Memory B cell (primary cell): ENCODE results near the gene BMP2.

Experiments
- ATAC-seq: fragments of 150-1000 bp; cut with Tn5 transposase; 2 replicates; pipeline ENCODE4 v1.10.0; 2021; ENCODE audit warnings: low read depth, mild to moderate bottlenecking, moderate library complexity
- DNase-seq, 2 donors: peaks; one replicate each; pipeline ENCODE4 v3.0.0; 2022; ENCODE audit warnings: low spot score in 2 of 2
- H3K27ac Mint-ChIP-seq: one replicate; pipeline ENCODE4 v1.8.0; 2022; ENCODE audit warnings: mild to moderate bottlenecking, moderate library complexity, mixed read lengths
- H3K27me3 Mint-ChIP-seq: one replicate; pipeline ENCODE4 v1.8.0; 2022; ENCODE audit warnings: mixed read lengths
- H3K36me3 Mint-ChIP-seq: one replicate; pipeline ENCODE4 v1.8.0; 2022; ENCODE audit warnings: mild to moderate bottlenecking, mixed read lengths
- H3K4me1 Mint-ChIP-seq: one replicate; pipeline ENCODE4 v1.8.0; 2022; ENCODE audit warnings: mixed read lengths
- H3K4me3 Mint-ChIP-seq: one replicate; pipeline ENCODE4 v1.8.0; 2022; ENCODE audit warnings: mild to moderate bottlenecking, moderate library complexity, mixed read lengths
- H3K9me3 Mint-ChIP-seq: one replicate; pipeline ENCODE4 v1.8.0; 2022; ENCODE audit warnings: mixed read lengths

The BMP2 gene

GRCh38 chr20:6767536-6768227 lies at the start of gene BMP2:
TSS of gene BMP2 (plus strand) at chr20:6767686. CDS start at chr20:6770127, 2,441 bp downstream.
- H3K27ac Mint-ChIP-seq = no peak within 1 kb of the TSS
- peaks cover 13% of the 10 kb centered on the region for H3K27me3 Mint-ChIP-seq
- DNase-seq = no peak
- H3K4me3 Mint-ChIP-seq = peak within 1 kb of the TSS; percentile 17
- no peaks in the 10 kb centered on the region for H3K9me3 Mint-ChIP-seq
- ATAC-seq = no peak
- peaks cover 4% of the 10 kb centered on the region for H3K4me1 Mint-ChIP-seq
- H3K36me3 Mint-ChIP-seq = no peaks in the 10 kb centered on the region

GRCh38 chr20:6718662-6719368 lies 48.7 kb upstream of the BMP2 start:
- Mint-ChIP-seq H3K27me3 (no peaks in the 10 kb centered on the region), H3K36me3 (no peaks in the 10 kb centered on the region), H3K4me1 (no peaks in the 10 kb centered on the region), H3K9me3 (peaks cover 8% of the 10 kb centered on the region), H3K4me3 (no peak overlapping the region), H3K27ac (no peak overlapping the region)
- no peak for ATAC-seq
- DNase-seq = no peak

- no peak overlapping the region for H3K27ac Mint-ChIP-seq
- no peaks in the 10 kb centered on the region for H3K4me1 Mint-ChIP-seq
- ATAC-seq (no peak), DNase-seq (no peak)
- no peaks in the 10 kb centered on the region for H3K36me3 Mint-ChIP-seq
- peaks cover 8% of the 10 kb centered on the region for H3K9me3 Mint-ChIP-seq
- no peaks in the 10 kb centered on the region for H3K27me3 Mint-ChIP-seq
- no peak overlapping the region for H3K4me3 Mint-ChIP-seq
Measured at GRCh38 chr20:6719369-6719721, 48.1 kb upstream of the BMP2 start.

- ATAC-seq (no peak), DNase-seq (no peak)
- Mint-ChIP-seq H3K9me3 (peaks cover 1% of the 10 kb centered on the region), H3K27ac (no peak overlapping the region), H3K36me3 (no peaks in the 10 kb centered on the region), H3K4me1 (no peaks in the 10 kb centered on the region), H3K27me3 (no peaks in the 10 kb centered on the region), H3K4me3 (no peak overlapping the region)
Measured at GRCh38 chr20:6726761-6727160, 40.7 kb upstream of the BMP2 start.

- H3K4me3 Mint-ChIP-seq = no peak overlapping the region
- no peaks in the 10 kb centered on the region for H3K36me3 Mint-ChIP-seq
- ATAC-seq (no peak), DNase-seq (no peak)
- no peak overlapping the region for H3K27ac Mint-ChIP-seq
- H3K4me1 Mint-ChIP-seq = no peaks in the 10 kb centered on the region
- H3K9me3 Mint-ChIP-seq = peaks cover 3% of the 10 kb centered on the region
- H3K27me3 Mint-ChIP-seq = no peaks in the 10 kb centered on the region
Measured at GRCh38 chr20:6730672-6731328, 36.7 kb upstream of the BMP2 start.

- no peak for ATAC-seq
- no peak overlapping the region for H3K4me3 Mint-ChIP-seq
- no peaks in the 10 kb centered on the region for H3K36me3 Mint-ChIP-seq
- H3K27ac Mint-ChIP-seq = no peak overlapping the region
- no peak for DNase-seq
- peaks cover 6% of the 10 kb centered on the region for H3K9me3 Mint-ChIP-seq
- H3K4me1 Mint-ChIP-seq = no peaks in the 10 kb centered on the region
- H3K27me3 Mint-ChIP-seq = no peaks in the 10 kb centered on the region
Measured at GRCh38 chr20:6732001-6732447, 35.5 kb upstream of the BMP2 start.

GRCh38 chr20:6732851-6733250 lies 34.6 kb upstream of the BMP2 start:
- Mint-ChIP-seq H3K27ac (no peak overlapping the region), H3K36me3 (no peaks in the 10 kb centered on the region), H3K4me3 (no peak overlapping the region), H3K4me1 (no peaks in the 10 kb centered on the region), H3K9me3 (peaks cover 6% of the 10 kb centered on the region), H3K27me3 (no peaks in the 10 kb centered on the region)
- ATAC-seq = no peak
- DNase-seq = no peak

- Mint-ChIP-seq H3K27ac (no peak overlapping the region), H3K36me3 (no peaks in the 10 kb centered on the region), H3K4me1 (no peaks in the 10 kb centered on the region), H3K4me3 (no peak overlapping the region), H3K27me3 (no peaks in the 10 kb centered on the region), H3K9me3 (peaks cover 9% of the 10 kb centered on the region)
- ATAC-seq (no peak), DNase-seq (no peak)
Measured at GRCh38 chr20:6733965-6734364, 33.5 kb upstream of the BMP2 start.

GRCh38 chr20:6735942-6736845 lies 31.3 kb upstream of the BMP2 start:
- no peak for DNase-seq
- H3K4me1 Mint-ChIP-seq = no peaks in the 10 kb centered on the region
- no peak overlapping the region for H3K4me3 Mint-ChIP-seq
- peaks cover 9% of the 10 kb centered on the region for H3K9me3 Mint-ChIP-seq
- ATAC-seq = no peak
- no peak overlapping the region for H3K27ac Mint-ChIP-seq
- H3K36me3 Mint-ChIP-seq = no peaks in the 10 kb centered on the region
- no peaks in the 10 kb centered on the region for H3K27me3 Mint-ChIP-seq

- DNase-seq (no peak), ATAC-seq (no peak)
- Mint-ChIP-seq H3K4me1 (no peaks in the 10 kb centered on the region), H3K9me3 (peaks cover 9% of the 10 kb centered on the region), H3K27me3 (no peaks in the 10 kb centered on the region), H3K27ac (no peak overlapping the region), H3K4me3 (no peak overlapping the region), H3K36me3 (no peaks in the 10 kb centered on the region)
Measured at GRCh38 chr20:6739406-6739805, 28.1 kb upstream of the BMP2 start.

- Mint-ChIP-seq H3K4me1 (no peaks in the 10 kb centered on the region), H3K27ac (no peak overlapping the region), H3K27me3 (no peaks in the 10 kb centered on the region), H3K9me3 (peaks cover 8% of the 10 kb centered on the region), H3K4me3 (no peak overlapping the region), H3K36me3 (no peaks in the 10 kb centered on the region)
- DNase-seq (no peak), ATAC-seq (no peak)
Measured at GRCh38 chr20:6740096-6740495, 27.4 kb upstream of the BMP2 start.

- H3K27me3 Mint-ChIP-seq = no peaks in the 10 kb centered on the region
- DNase-seq (no peak), ATAC-seq (no peak)
- H3K27ac Mint-ChIP-seq = no peak overlapping the region
- H3K36me3 Mint-ChIP-seq = no peaks in the 10 kb centered on the region
- H3K4me3 Mint-ChIP-seq = no peak overlapping the region
- H3K4me1 Mint-ChIP-seq = no peaks in the 10 kb centered on the region
- H3K9me3 Mint-ChIP-seq = peaks cover 3% of the 10 kb centered on the region
Measured at GRCh38 chr20:6744180-6744579, 23.3 kb upstream of the BMP2 start.

- DNase-seq = no peak
- no peak overlapping the region for H3K27ac Mint-ChIP-seq
- H3K9me3 Mint-ChIP-seq = peaks cover 3% of the 10 kb centered on the region
- no peaks in the 10 kb centered on the region for H3K36me3 Mint-ChIP-seq
- no peaks in the 10 kb centered on the region for H3K4me1 Mint-ChIP-seq
- ATAC-seq = no peak
- H3K27me3 Mint-ChIP-seq = no peaks in the 10 kb centered on the region
- H3K4me3 Mint-ChIP-seq = no peak overlapping the region
Measured at GRCh38 chr20:6744805-6745204, 22.7 kb upstream of the BMP2 start.
